ENCODE measurements around the gene CACFD1.

The CACFD1 gene

GRCh38 chr9:133436681-133437080 lies 23.1 kb upstream of the CACFD1 start:
- Histone ChIP-seq H4K20me1 (ENCODE audit: insufficient read depth, low read length) (no peaks in the 10 kb centered on the region), H3K4me1 (ENCODE audit: insufficient read depth, low read length) (no peaks in the 10 kb centered on the region), H3K27ac (ENCODE audit: low read length) (no peak overlapping the region), H3K9me3 (ENCODE audit: insufficient read depth, low read length, severe bottlenecking) (no peaks in the 10 kb centered on the region), H3K27me3 (ENCODE audit: insufficient read depth, low read length, poor library complexity) (no peaks in the 10 kb centered on the region), H2AFZ (ENCODE audit: low read depth, low read length) (no peak overlapping the region), H3K4me2 (ENCODE audit: insufficient read depth, low read length) (no peak overlapping the region), H3K79me2 (ENCODE audit: insufficient read depth, low read length) (no peaks in the 10 kb centered on the region), H3K36me3 (ENCODE audit: insufficient read depth, low read length) (no peaks in the 10 kb centered on the region), H3K4me3 (ENCODE audit: low read depth in 1 of 2, low read length in 2 of 2) (no peak overlapping the region), H3K9ac (ENCODE audit: low read depth, low read length) (no peak overlapping the region)
- ATAC-seq (ENCODE audit: insufficient read depth, low read depth) (no peak), DNase-seq (no peak)
- TF ChIP-seq EZH2 (IDR thresholded peaks at IDR 0.05; ENCODE audit: borderline replicate concordance, low read depth, low read length, severe bottlenecking): no peak
- no peak for TF ChIP-seq CTCF (IDR thresholded peaks at IDR 0.05; ENCODE audit: borderline replicate concordance, extremely low read depth, low read length, poor library complexity, severe bottlenecking)

- no peak overlapping the region for H3K9ac ChIP-seq (ENCODE audit: low read depth, low read length)
- no peaks in the 10 kb centered on the region for H3K79me2 ChIP-seq (ENCODE audit: insufficient read depth, low read length)
- H3K4me1 ChIP-seq (ENCODE audit: insufficient read depth, low read length): no peaks in the 10 kb centered on the region
- no peak overlapping the region for H3K4me3 ChIP-seq (ENCODE audit: low read depth in 1 of 2, low read length in 2 of 2)
- no peak for DNase-seq
- H3K27me3 ChIP-seq (ENCODE audit: insufficient read depth, low read length, poor library complexity): no peaks in the 10 kb centered on the region
- TF ChIP-seq EZH2 (IDR thresholded peaks at IDR 0.05; ENCODE audit: borderline replicate concordance, low read depth, low read length, severe bottlenecking) (no peak), CTCF (IDR thresholded peaks at IDR 0.05; ENCODE audit: borderline replicate concordance, extremely low read depth, low read length, poor library complexity, severe bottlenecking) (no peak)
- H3K4me2 ChIP-seq (ENCODE audit: insufficient read depth, low read length): no peak overlapping the region
- no peak overlapping the region for H3K27ac ChIP-seq (ENCODE audit: low read length)
- no peak overlapping the region for H2AFZ ChIP-seq (ENCODE audit: low read depth, low read length)
- ATAC-seq (ENCODE audit: insufficient read depth, low read depth): no peak
- no peaks in the 10 kb centered on the region for H4K20me1 ChIP-seq (ENCODE audit: insufficient read depth, low read length)
- no peaks in the 10 kb centered on the region for H3K9me3 ChIP-seq (ENCODE audit: insufficient read depth, low read length, severe bottlenecking)
- no peaks in the 10 kb centered on the region for H3K36me3 ChIP-seq (ENCODE audit: insufficient read depth, low read length)
Measured at GRCh38 chr9:133437753-133438531, 21.8 kb upstream of the CACFD1 start.

GRCh38 chr9:133439337-133439736 lies 20.4 kb upstream of the CACFD1 start:
- no peak for TF ChIP-seq EZH2 (IDR thresholded peaks at IDR 0.05; ENCODE audit: borderline replicate concordance, low read depth, low read length, severe bottlenecking)
- no peak for TF ChIP-seq CTCF (IDR thresholded peaks at IDR 0.05; ENCODE audit: borderline replicate concordance, extremely low read depth, low read length, poor library complexity, severe bottlenecking)
- Histone ChIP-seq H3K9ac (ENCODE audit: low read depth, low read length) (no peak overlapping the region), H2AFZ (ENCODE audit: low read depth, low read length) (no peak overlapping the region), H3K27me3 (ENCODE audit: insufficient read depth, low read length, poor library complexity) (no peaks in the 10 kb centered on the region), H3K9me3 (ENCODE audit: insufficient read depth, low read length, severe bottlenecking) (no peaks in the 10 kb centered on the region), H3K36me3 (ENCODE audit: insufficient read depth, low read length) (no peaks in the 10 kb centered on the region), H3K4me2 (ENCODE audit: insufficient read depth, low read length) (no peak overlapping the region), H3K4me3 (ENCODE audit: low read depth in 1 of 2, low read length in 2 of 2) (no peak overlapping the region), H3K79me2 (ENCODE audit: insufficient read depth, low read length) (no peaks in the 10 kb centered on the region), H3K4me1 (ENCODE audit: insufficient read depth, low read length) (no peaks in the 10 kb centered on the region), H3K27ac (ENCODE audit: low read length) (no peak overlapping the region), H4K20me1 (ENCODE audit: insufficient read depth, low read length) (no peaks in the 10 kb centered on the region)
- ATAC-seq (ENCODE audit: insufficient read depth, low read depth): no peak
- DNase-seq: no peak
